ENCODE results near the gene EDC3.

Gene EDC3

GRCh38 chr15:74618841-74619596 is 76.8 kb downstream of the EDC3 start:
- Histone ChIP-seq H3K27me3 (no peaks in the 10 kb centered on the region), H3K36me3 (peaks cover 64% of the 10 kb centered on the region), H3K4me1 (ENCODE audit: control insufficient read depth in 1 of 2, insufficient read depth in 1 of 2, low read depth in 1 of 2, low read length in 1 of 2) (peaks cover 23 to 29% of the 10 kb centered on the region in 2 experiments), H3K4me3 (ENCODE audit: low read depth in 1 of 2, low read length in 1 of 2) (no peak overlapping the region), H3K9me3 (no peaks in the 10 kb centered on the region), H3K27ac (no peak overlapping the region)
- TF ChIP-seq, protein P1, sequence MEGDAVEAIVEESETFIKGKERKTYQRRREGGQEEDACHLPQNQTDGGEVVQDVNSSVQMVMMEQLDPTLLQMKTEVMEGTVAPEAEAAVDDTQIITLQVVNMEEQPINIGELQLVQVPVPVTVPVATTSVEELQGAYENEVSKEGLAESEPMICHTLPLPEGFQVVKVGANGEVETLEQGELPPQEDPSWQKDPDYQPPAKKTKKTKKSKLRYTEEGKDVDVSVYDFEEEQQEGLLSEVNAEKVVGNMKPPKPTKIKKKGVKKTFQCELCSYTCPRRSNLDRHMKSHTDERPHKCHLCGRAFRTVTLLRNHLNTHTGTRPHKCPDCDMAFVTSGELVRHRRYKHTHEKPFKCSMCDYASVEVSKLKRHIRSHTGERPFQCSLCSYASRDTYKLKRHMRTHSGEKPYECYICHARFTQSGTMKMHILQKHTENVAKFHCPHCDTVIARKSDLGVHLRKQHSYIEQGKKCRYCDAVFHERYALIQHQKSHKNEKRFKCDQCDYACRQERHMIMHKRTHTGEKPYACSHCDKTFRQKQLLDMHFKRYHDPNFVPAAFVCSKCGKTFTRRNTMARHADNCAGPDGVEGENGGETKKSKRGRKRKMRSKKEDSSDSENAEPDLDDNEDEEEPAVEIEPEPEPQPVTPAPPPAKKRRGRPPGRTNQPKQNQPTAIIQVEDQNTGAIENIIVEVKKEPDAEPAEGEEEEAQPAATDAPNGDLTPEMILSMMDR (IDR thresholded peaks at IDR 0.05) = no peak

DNA sequence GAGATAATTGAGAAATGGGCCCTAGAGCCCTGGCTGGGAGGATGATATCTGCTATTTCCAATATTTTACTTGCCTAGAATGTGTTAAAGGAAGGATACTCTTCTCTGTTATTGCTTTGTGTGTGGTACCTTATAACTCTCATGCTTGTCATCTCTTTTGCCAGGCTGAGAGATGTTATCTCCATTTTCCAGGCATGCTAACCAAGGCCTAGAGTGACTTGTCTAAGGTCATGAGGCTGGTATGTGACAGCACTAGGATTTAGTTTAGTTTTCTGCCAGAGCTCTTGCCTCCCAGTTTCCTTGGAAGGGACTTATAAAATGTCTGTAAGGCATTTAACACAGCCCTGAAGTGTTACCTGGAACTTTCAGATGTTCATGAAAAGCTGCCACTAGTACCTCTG is 78.8 kb downstream of the EDC3 start:
- TF ChIP-seq, protein P1 (IDR thresholded peaks at IDR 0.05) = no peak
- Histone ChIP-seq H3K4me3 (ENCODE audit: low read depth in 1 of 2, low read length in 1 of 2) (peak overlapping the region; percentile 84 to 99), H3K27me3 (no peaks in the 10 kb centered on the region), H3K36me3 (peaks cover 44% of the 10 kb centered on the region), H3K9me3 (no peaks in the 10 kb centered on the region), H3K4me1 (ENCODE audit: control insufficient read depth in 1 of 2, insufficient read depth in 1 of 2, low read depth in 1 of 2, low read length in 1 of 2) (peaks cover 23 to 29% of the 10 kb centered on the region in 2 experiments), H3K27ac (peak overlapping the region; percentile 94)

- no peaks in the 10 kb centered on the region for H3K27me3 ChIP-seq
- H3K4me3 ChIP-seq (ENCODE audit: low read depth in 1 of 2, low read length in 1 of 2) = peak overlapping the region; percentile 84 to 99
- TF ChIP-seq, protein P1 (IDR thresholded peaks at IDR 0.05) = no peak
- no peaks in the 10 kb centered on the region for H3K9me3 ChIP-seq
- peaks cover 23 to 29% of the 10 kb centered on the region in 2 experiments for H3K4me1 ChIP-seq (ENCODE audit: control insufficient read depth in 1 of 2, insufficient read depth in 1 of 2, low read depth in 1 of 2, low read length in 1 of 2)
- H3K36me3 ChIP-seq = peaks cover 38% of the 10 kb centered on the region
- H3K27ac ChIP-seq = peak overlapping the region; percentile 94
These were observed 79.4 kb downstream of the EDC3 start for GRCh38 chr15:74616366-74616939.

DNA sequence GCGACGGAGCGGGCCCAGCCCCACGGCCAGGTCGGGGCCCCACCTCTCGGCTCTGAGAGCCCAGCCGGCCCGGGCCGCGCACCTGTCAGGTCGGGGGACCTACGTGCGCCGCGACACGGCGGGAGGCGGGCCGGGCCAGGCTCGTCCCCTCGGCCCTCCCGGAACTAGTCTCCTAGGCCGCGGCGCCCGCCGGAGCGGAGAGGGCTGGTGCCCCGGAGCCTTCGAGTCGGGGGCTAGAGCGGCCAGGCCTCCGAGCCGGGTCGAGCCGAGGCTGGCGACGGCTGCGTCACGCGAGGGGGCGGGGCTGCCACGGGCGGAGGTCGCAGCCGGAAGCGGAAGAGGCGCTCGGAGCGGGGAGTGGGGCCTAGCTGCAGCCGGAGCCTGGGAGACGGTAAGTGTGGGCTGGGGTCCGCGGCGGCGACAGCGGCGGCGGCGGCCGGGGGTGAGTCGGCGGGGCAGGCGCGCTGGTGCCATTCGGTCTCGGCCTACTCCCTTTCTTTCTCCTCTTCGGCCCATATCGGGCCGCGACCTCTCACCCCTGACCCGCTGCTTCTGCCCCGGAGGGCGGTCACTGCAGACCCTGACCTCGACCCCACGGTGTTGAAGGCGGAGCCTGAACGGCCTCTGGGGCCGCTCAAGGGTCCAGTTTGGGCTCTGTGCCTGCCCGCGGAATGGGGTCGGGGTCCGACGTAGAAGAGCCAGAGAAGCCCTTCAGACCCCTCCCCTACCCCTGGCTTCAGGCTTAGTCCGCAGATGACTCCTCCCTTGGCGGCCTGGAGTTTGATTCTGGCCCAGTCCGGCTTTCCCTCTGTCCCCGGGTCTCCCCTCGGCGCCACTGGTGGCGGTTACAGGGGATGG is 80.1 kb downstream of the EDC3 start, which contains the start of gene CLK3:
Gene CLK3 (plus strand): TSS at position 329 of the 858 bp plus-strand sequence. CDS start 3,361 bp downstream, outside the sequence.
- Histone ChIP-seq H3K4me3 (ENCODE audit: low read depth in 1 of 2, low read length in 1 of 2) (peak within 1 kb of the TSS; percentile 84 to 99), H3K27me3 (no peaks in the 10 kb centered on the region), H3K27ac (peak within 1 kb of the TSS; percentile 94), H3K9me3 (no peaks in the 10 kb centered on the region), H3K36me3 (peaks cover 31% of the 10 kb centered on the region), H3K4me1 (ENCODE audit: control insufficient read depth in 1 of 2, insufficient read depth in 1 of 2, low read depth in 1 of 2, low read length in 1 of 2) (peaks cover 23 to 29% of the 10 kb centered on the region in 2 experiments)
- TF ChIP-seq, protein P1 (IDR thresholded peaks at IDR 0.05) = peak; percentile 40

- TF ChIP-seq, protein P1 (IDR thresholded peaks at IDR 0.05) = no peak
These were observed 80.9 kb downstream of the EDC3 start for GRCh38 chr15:74614744-74615507.

More at GRCh38 chr15:74614744-74615507, 80.9 kb downstream of the EDC3 start:
- no peaks in the 10 kb centered on the region for H3K27me3 ChIP-seq
- H3K9me3 ChIP-seq = no peaks in the 10 kb centered on the region
- H3K4me1 ChIP-seq (ENCODE audit: control insufficient read depth in 1 of 2, insufficient read depth in 1 of 2, low read depth in 1 of 2, low read length in 1 of 2) = peaks cover 23 to 29% of the 10 kb centered on the region in 2 experiments
- H3K36me3 ChIP-seq = peaks cover 23% of the 10 kb centered on the region
- H3K4me3 ChIP-seq (ENCODE audit: low read depth in 1 of 2, low read length in 1 of 2) = peak overlapping the region; percentile 84 to 99
- H3K27ac ChIP-seq = peak overlapping the region; percentile 94
